SK-N-MC (cell line): ENCODE data around the gene RAET1G.

Experiments used
- EZH2 ChIP-seq: fragments of 200-600 bp; sonication (generic); IDR thresholded peaks from one replicate; pipeline ENCODE4 v1.6.1; 2017; ENCODE audit warnings: antibody characterized with exemption
- POLR2AphosphoS5 ChIP-seq: IDR thresholded peaks from 2 replicates; pipeline ENCODE4 v1.6.1; 2012; ENCODE audit warnings: mild to moderate bottlenecking, low read depth, low read length, borderline replicate concordance

DNA sequence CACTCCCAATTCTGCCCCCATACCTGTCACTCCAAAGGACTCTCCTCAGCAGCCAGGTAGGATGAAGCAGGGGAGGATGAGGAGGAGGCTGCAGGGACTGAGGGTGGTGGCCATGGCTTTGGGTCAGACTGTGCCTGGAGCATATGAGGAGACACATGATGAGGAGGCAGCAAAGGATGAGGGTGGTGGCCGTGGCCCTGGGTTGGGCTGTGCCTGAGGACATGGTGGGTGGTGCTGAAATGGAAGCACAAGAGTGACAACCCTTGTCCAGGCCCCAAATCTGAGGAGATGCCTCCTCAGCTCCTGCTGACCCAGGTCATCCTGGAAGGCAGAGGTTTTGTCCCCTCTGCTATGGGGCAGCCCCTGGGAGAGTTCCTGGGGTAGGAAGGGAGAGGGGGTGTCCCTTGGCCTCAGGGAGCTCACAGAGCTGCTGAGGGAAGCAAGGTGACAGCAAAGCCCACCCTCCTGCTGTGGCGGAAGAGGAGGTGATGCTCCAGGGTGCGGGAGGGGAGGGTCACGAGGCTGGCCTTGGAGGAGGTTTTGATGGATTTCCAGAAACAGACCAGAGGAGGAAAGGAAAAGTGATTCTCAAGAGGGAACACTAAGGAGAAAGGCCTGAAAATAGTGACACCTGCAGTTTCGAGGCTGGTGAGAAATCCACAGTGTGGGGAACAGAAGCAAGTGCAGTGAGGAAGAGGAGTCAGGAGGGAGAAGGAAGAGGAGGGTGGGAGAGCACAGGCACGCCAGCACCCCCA lies 4.6 kb downstream of the RAET1G start:
- no peak for TF ChIP-seq POLR2AphosphoS5
- TF ChIP-seq EZH2: no peak
